ENCODE measurements around the gene PALLD. TPM values are rescaled to one million over a fixed set of nuclear protein-coding genes. Genes with fewer than 3 reads are reported as not detected.

Gene PALLD
- total and polyA plus RNA-seq, 2 of the 8 experiments (the other 6 are each of a cell fraction or from before 2014, with no cell fraction given) = 10.5 to 25.0 TPM

DNA sequence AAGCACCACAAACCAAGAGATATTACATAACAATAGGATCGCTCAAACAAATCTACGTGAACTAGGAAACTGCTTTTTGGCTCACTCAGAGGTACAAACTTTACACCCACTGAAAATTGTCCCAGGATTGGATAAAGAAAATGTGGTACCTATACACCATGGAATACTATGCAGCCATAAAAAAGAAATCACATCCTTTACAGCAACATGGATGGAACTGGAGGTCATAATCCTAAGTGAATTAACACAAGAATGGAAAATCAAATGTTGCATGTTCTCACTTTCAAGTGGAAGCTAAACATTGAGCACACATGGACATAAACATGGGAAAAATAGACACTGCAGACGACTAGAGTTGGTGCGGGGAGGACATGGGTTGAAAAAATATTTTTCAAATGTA lies 305.4 kb downstream of the PALLD start:
- H3K79me2 ChIP-seq (ENCODE audit: control insufficient read depth in 1 of 2, insufficient read depth in 2 of 2, low read length in 2 of 2) = no peaks in the 10 kb centered on the region
- no peaks in the 10 kb centered on the region for H3K27me3 ChIP-seq (replicated peaks in 1 of 4; ENCODE audit: control insufficient read depth in 3 of 4, extremely low read depth in 1 of 4, insufficient read depth in 3 of 4, low read length in 3 of 4)
- peaks cover 0 to 12% (median 6%) of the 10 kb centered on the region in 4 experiments; a peak in 3 of 7 replicates for H3K4me1 ChIP-seq (replicated peaks in 1 of 4; ENCODE audit: control insufficient read depth in 3 of 4, insufficient read depth in 4 of 4, low read length in 3 of 4)
- H2AFZ ChIP-seq (ENCODE audit: low read length) = no peak overlapping the region
- no peaks in the 10 kb centered on the region for H3K79me1 ChIP-seq (ENCODE audit: low read depth, low read length)
- H2BK120ac ChIP-seq (replicated peaks; ENCODE audit: low read depth, low read length) = no peak overlapping the region
- DNase-seq (ENCODE audit: low read depth in 1 of 2, low spot score in 2 of 2) = no peak
- ChIA-PET POLR2A (ENCODE audit: partially characterized antibody) (interaction anchor here (0.8 to 1.0 kb wide), 2 partner anchors 10 to 926 kb away, joined by 4 read pairs; no protein-coding TSS in a partner anchor), CTCF (ENCODE audit: partially characterized antibody) (interaction anchor here (1.5 kb wide), 1 partner anchor 8 kb away, joined by 4 read pairs; no protein-coding TSS in a partner anchor)
- H2BK5ac ChIP-seq (ENCODE audit: low read depth, low read length) = no peak overlapping the region
- H3K4ac ChIP-seq (replicated peaks; ENCODE audit: insufficient read length, low read depth, low read length) = no peak overlapping the region
- H2BK15ac ChIP-seq (ENCODE audit: low read length) = no peak overlapping the region
- H3K14ac ChIP-seq (ENCODE audit: insufficient read length) = no peak overlapping the region
- 83% methylated on average over 4 of the region's 4 CpGs; no CpG with 5 or more reads in 1 of the 2 experiments for WGBS, 2 experiments (ENCODE audit: extremely low coverage in 1 of 2, insufficient coverage in 1 of 2, insufficient read length in 1 of 2, insufficient replicate concordance in 2 of 2, low coverage in 1 of 2, low lambda C conversion rate in 2 of 2, missing lambda C conversion rate in 1 of 2)
- no peak overlapping the region for H3K56ac ChIP-seq (replicated peaks; ENCODE audit: insufficient read length, low read depth, low read length)
- no peak overlapping the region for H4K5ac ChIP-seq (ENCODE audit: insufficient read length, low read depth, low read length)
- H4K8ac ChIP-seq (ENCODE audit: extremely low read depth, insufficient read depth, low read length) = no peak overlapping the region
- no peak overlapping the region for H3K4me3 ChIP-seq (ENCODE audit: extremely low read depth in 1 of 4, insufficient read depth in 2 of 4, low read depth in 3 of 4, low read length in 4 of 4)
- peaks cover 0 to 3% of the 10 kb centered on the region in 2 experiments; a peak in 2 of 4 replicates for H3K9me3 ChIP-seq (ENCODE audit: insufficient read depth in 2 of 2, low read depth in 1 of 2, low read length in 1 of 2)
- H4K20me1 ChIP-seq (replicated peaks in 1 of 2; ENCODE audit: control insufficient read depth in 1 of 2, insufficient read depth in 2 of 2, low read length in 2 of 2) = no peaks in the 10 kb centered on the region
- no peaks in the 10 kb centered on the region; a peak in 1 of 8 replicates for H3K36me3 ChIP-seq (ENCODE audit: control insufficient read depth in 2 of 4, insufficient read depth in 4 of 4, low read length in 3 of 4)
- H3K18ac ChIP-seq (ENCODE audit: extremely low read depth, low read length) = no peak overlapping the region
- FAIRE-seq = no peak
- H3K4me2 ChIP-seq (ENCODE audit: insufficient read depth in 1 of 2, low read depth in 2 of 2, low read length in 2 of 2) = no peak overlapping the region
- no peak overlapping the region for H2AK5ac ChIP-seq (ENCODE audit: low read depth, low read length)
- no peak overlapping the region for H3K23ac ChIP-seq (ENCODE audit: insufficient read length)
- H3K23me2 ChIP-seq (ENCODE audit: low read depth, low read length) = no peaks in the 10 kb centered on the region; the same call in 1 of the 2 replicates
- no peak overlapping the region for H4K91ac ChIP-seq (replicated peaks; ENCODE audit: insufficient read length, low read length)
- H2BK20ac ChIP-seq (ENCODE audit: low read length) = no peak overlapping the region
- H3K27ac ChIP-seq (ENCODE audit: low read depth, low read length) = no peak overlapping the region
- H3K9ac ChIP-seq (replicated peaks in 1 of 4; ENCODE audit: extremely low read depth in 1 of 4, low read depth in 3 of 4, low read length in 3 of 4) = no peak overlapping the region
- H2BK12ac ChIP-seq (ENCODE audit: low read depth, low read length) = no peak overlapping the region

All from H1 (cell line).